Stimulated activated CD4-positive, alpha-beta T cell treated with anti-CD3 and anti-CD28 coated beads, Interleukin-1b, Interleukin-23, amount 100 ng/mL, for 1 hour (primary cell): ENCODE measurements around the gene SRSF10.
A peak's percentile ranks its signal among the peaks of the same experiment; 100 is the strongest.
"Not testable (repeated sequence)": the region's sequence is repeated elsewhere in the genome, so short reads cannot be mapped to it uniquely, and the experiment has no call there.

ENCODE experiments used
- DNase-seq, 2 donors: peaks; one replicate each; pipeline ENCODE4 v3.0.0-alpha.2; 2020; ENCODE audit warnings: low read depth in 2 of 2

Gene SRSF10

GRCh38 chr1:23958810-23959460 is 21.2 kb downstream of the SRSF10 start:
- peak; percentile 60 to 72 for DNase-seq

- DNase-seq, result not testable (repeated sequence)
These were observed 21.9 kb downstream of the SRSF10 start for GRCh38 chr1:23958040-23958809.

- no peak for DNase-seq
These were observed 23.0 kb downstream of the SRSF10 start for GRCh38 chr1:23957096-23957495.

GRCh38 chr1:23953020-23953419 is 27.1 kb downstream of the SRSF10 start:
- no peak for DNase-seq

- DNase-seq, result no peak
These were observed 32.8 kb downstream of the SRSF10 start for GRCh38 chr1:23947366-23947765.

GRCh38 chr1:23936481-23937176 is 43.5 kb downstream of the SRSF10 start:
- no peak for DNase-seq

- no peak for DNase-seq
These were observed 48.6 kb downstream of the SRSF10 start for GRCh38 chr1:23931491-23931880.

- no peak for DNase-seq
These were observed 49.2 kb downstream of the SRSF10 start for GRCh38 chr1:23930861-23931490.

- DNase-seq, result no peak
These were observed 49.9 kb downstream of the SRSF10 start for GRCh38 chr1:23930270-23930669.

GRCh38 chr1:23928789-23929188 is 51.3 kb downstream of the SRSF10 start:
- no peak for DNase-seq

- no peak for DNase-seq
These were observed 53.0 kb downstream of the SRSF10 start for GRCh38 chr1:23927097-23927496.

GRCh38 chr1:23925279-23925678 is 54.8 kb downstream of the SRSF10 start:
- no peak for DNase-seq

GRCh38 chr1:23924601-23925000 is 55.5 kb downstream of the SRSF10 start:
- no peak for DNase-seq

GRCh38 chr1:23923592-23924499 is 56.3 kb downstream of the SRSF10 start:
- DNase-seq, result no peak

GRCh38 chr1:23922321-23922943 is 57.7 kb downstream of the SRSF10 start:
- DNase-seq, result no peak

GRCh38 chr1:23916209-23917131 is 63.7 kb downstream of the SRSF10 start:
- peak in 1 of 2 donors; percentile 5 for DNase-seq

GRCh38 chr1:23915466-23915865 is 64.7 kb downstream of the SRSF10 start:
- no peak for DNase-seq

GRCh38 chr1:23914921-23915320 is 65.2 kb downstream of the SRSF10 start:
- no peak for DNase-seq
